Gastrocnemius medialis (tissue), 4 donors: Measurements from ENCODE around the gene PREPL.

Experiments
- CTCF ChIP-seq, 5 experiments: fragments of 450-650 bp in 3 of 5; fragments of 200-600 bp in 2 of 5; sonication (generic) in 2 of 5; IDR thresholded peaks in 4 of 5; conservative IDR thresholded peaks in 1 of 5; 1 replicate in 4 of 5; 2 replicates in 1 of 5; pipeline ENCODE4 v1.5.1; 2016 to 2019; ENCODE audit warnings: antibody characterized with exemption in 5 of 5, mild to moderate bottlenecking in 3 of 5, moderate library complexity in 3 of 5
- POLR2A ChIP-seq, 2 donors: fragments of 450-650 bp; IDR thresholded peaks; one replicate each; pipeline ENCODE4 v1.6.1; 2017; ENCODE audit warnings: antibody characterized with exemption in 2 of 2, mild to moderate bottlenecking in 2 of 2, moderate library complexity in 2 of 2

- TF ChIP-seq CTCF (IDR thresholded peaks at IDR 0.05 in 4 of 5, conservative IDR thresholded peaks at IDR 0.05 in 1 of 5), result no peak
- no peak for TF ChIP-seq POLR2A (IDR thresholded peaks at IDR 0.05)
These were observed 65.5 kb downstream of the PREPL start for GRCh38 chr2:44295633-44296359.
